Renal cortical epithelial cell (primary cell): ENCODE measurements around the gene SYNGR3. TPM values are rescaled to one million over a fixed set of nuclear protein-coding genes. Genes with fewer than 3 reads are reported as not detected.

ENCODE experiments used
- DNase-seq: peaks from one replicate; pipeline ENCODE4 v3.0.0-alpha.2; 2011; ENCODE audit warnings: low read depth
- total RNA-seq: library from RNA; depleted of rRNA; stranded (reverse); fragments of >200 nt; gene quantifications from 2 replicates; pipeline ENCODE4 v1.2.3, GENCODE V29; 2014

Gene SYNGR3
- total RNA-seq, 1 donor from 2014 or later, result 2.0 TPM

GRCh38 chr16:1976951-1977874, 12.6 kb upstream of the SYNGR3 start:
- DNase-seq, result no peak

DNA sequence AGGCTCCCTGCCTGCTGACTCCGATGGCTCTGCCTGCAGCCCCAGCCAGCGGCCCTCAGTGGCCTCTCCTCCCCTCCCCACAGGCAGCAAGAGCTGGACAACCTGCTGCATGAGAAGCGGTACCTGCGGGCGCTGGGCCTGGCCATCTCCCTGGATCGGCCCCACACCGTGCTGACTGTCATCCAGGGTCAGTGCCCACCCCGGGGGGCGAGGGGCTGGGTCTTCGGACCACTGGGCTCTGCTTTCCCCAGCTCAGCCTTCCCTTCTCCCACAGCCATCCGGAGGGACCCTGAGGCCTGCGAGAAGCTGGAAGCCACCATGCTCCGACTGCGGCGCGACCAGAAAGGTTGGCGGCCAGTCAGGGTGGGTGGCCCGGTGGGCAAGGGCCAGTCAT, 11.9 kb upstream of the SYNGR3 start:
- no peak for DNase-seq

GRCh38 chr16:1978476-1979120, 11.2 kb upstream of the SYNGR3 start:
- no peak for DNase-seq

DNA sequence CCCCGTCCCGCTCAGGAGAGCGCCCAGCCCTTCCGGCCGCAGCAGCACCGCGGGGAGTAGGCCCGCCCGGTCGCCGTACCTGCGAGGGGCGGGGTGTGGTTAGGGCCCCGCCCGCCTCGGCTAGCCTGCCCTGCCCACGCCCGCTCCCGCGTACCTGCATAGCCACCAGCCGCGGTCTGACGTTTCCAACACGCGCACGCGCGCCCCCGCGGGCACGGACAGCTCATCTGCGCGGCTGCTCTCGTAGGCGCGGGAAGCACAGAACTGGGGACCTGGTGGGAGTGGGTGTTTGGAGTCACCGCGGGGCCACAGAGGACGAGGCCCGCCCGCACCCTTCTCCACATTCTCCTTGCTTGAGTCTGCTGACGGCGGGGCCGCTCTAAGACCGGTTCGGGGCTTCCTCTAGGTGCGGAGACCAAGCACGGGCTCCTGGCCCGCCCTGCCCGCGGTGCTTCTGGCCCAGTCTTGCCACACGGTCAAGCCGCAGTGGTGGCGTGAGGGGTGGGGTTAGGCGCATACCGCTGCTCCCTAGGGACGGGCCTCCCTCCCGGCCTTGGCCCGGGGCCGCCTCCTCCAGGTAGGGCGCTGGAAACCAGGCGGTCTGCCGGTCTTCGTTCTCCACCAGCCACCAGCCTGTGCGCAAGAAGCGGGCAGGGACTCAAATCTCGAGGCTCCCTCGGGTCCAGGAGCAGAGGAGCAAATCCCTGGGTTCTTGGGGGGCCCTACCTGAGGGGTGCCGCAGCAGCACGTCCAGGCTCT, 10.3 kb upstream of the SYNGR3 start:
- no peak for DNase-seq

DNA sequence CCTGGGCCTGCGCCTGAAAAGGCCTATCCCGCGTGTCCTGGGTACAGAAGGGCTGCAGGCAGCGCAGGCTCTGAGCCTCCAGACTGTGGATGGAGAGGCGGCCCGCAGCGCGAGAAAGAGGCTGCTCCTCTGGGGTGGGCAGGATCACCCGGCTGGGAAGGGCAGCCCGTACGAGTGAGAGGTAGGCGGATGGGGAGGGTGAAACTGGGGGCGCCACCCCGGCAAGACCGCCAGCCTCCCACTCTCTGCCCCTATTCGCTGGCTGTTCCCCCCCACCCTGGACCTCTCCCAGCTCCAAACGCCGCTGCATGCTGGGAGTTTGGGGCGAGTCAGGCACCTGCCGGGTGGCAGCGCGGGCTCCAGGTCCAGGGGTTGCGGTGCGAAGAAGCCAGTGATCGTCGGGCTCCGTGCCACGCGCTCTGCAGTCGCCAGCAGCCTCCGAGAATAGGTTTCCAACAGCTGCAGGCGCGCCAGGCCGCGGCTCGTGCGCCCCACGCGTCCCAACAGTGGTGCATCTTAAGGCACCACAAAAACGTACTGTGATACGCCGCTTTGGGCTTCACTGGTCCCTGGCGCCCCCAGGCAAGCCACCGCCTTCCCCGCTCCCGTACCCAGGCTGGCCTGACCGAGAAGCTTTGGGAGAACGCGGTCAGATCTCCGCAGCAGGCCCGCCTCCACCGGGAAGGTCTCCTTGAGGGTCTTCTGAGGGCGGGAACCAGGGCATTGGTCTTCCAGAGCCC, 9.6 kb upstream of the SYNGR3 start:
- DNase-seq, result no peak

- no peak for DNase-seq
Observed at GRCh38 chr16:1980770-1981087, 9.0 kb upstream of the SYNGR3 start.

- DNase-seq, result no peak
Observed at GRCh38 chr16:1981398-1981836, 8.4 kb upstream of the SYNGR3 start, which contains the start of gene NOXO1. NOXO1 (minus strand) TSS chr16:1981469; CDS start chr16:1981179, 290 bp downstream.

GRCh38 chr16:1982013-1982433, 7.7 kb upstream of the SYNGR3 start:
- DNase-seq, result no peak

DNA sequence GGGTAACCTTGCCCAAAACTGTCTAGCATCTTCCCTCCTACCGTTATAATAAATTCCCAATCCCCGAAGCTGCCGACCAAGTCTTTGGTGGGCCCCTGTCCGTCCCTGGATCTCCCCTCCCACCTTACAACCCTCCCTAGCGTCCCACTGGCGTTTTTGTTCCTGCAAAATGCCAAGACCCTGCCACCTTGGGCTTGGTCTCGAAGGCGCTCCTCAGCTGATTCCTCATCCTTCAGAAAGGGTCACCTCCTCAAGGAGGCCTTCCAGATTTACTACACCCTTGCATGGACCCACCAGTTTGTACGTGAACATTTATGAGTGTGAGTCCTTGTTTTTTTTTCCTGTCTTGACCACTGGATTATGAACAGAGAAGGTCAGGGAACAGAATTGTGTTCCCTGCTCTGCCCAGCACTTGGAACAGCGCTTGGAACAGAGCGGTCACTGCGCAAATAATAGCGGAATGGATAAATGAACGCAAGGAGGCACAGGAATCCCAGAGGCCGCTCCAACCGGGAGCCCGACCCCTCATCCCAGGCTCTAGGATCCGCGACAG, 6.7 kb upstream of the SYNGR3 start:
- DNase-seq, result no peak

- DNase-seq, result peak; percentile 60
Observed at GRCh38 chr16:1983544-1984346, 6.0 kb upstream of the SYNGR3 start, which contains the start of gene GFER. GFER (plus strand) TSS chr16:1984193; CDS start chr16:1984219, 26 bp downstream.

DNA sequence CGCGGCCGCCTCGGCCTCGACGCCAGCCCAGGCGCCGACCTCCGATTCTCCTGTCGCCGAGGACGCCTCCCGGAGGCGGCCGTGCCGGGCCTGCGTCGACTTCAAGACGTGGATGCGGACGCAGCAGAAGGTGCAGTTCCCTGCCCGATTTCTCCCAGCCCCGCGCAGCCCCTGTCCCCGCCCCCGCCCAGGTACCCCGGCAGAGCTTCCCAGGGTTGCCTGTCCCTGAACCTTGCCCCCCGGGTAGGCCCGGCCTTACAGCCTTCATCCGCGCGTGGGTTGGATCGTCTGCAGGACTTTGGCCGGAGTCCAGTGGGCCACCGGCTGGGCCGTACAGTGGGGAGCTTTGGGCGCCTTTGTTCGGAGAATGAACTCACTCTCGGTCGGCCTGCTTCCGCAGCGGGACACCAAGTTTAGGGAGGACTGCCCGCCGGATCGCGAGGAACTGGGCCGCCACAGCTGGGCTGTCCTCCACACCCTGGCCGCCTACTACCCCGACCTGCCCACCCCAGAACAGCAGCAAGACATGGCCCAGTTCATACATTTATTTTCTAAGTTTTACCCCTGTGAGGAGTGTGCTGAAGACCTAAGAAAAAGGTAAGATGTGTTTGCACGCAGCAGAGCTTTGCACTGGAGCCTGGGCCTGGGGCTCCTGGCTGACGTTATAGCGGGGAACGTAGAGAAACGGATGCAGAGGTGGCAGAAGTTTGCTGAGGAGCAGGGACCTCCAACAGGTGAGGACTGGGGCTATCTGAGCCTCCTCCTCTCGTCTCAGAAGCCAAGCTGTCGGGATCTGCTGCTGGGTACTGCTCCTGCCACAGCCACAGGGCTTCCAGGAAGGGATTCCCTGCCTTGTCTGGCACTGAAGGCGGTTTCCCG, 5.2 kb upstream of the SYNGR3 start:
- no peak for DNase-seq

DNA sequence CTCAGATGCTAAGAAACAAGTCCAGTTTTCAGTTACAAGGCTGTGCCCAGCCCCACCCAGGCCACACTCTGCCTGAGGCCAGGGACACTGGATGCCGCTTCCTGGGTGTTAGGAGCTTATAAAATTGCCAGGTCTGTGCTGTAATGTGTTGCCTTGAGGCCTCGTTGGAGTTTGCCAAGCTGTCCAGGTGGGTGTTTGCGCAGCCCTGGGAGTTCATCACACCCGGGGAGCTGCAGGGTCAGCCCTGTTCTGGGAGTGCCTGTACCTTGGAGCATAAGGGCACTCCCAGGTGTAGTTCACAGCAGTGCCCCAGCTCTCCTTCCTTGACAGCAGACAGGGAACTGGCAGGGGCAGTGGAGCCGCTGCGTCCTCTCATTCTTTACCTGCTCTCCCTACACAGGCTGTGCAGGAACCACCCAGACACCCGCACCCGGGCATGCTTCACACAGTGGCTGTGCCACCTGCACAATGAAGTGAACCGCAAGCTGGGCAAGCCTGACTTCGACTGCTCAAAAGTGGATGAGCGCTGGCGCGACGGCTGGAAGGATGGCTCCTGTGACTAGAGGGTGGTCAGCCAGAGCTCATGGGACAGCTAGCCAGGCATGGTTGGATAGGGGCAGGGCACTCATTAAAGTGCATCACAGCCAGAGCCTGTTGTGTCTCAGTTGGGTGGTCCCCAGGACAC, 4.2 kb upstream of the SYNGR3 start:
- DNase-seq, result no peak

DNA sequence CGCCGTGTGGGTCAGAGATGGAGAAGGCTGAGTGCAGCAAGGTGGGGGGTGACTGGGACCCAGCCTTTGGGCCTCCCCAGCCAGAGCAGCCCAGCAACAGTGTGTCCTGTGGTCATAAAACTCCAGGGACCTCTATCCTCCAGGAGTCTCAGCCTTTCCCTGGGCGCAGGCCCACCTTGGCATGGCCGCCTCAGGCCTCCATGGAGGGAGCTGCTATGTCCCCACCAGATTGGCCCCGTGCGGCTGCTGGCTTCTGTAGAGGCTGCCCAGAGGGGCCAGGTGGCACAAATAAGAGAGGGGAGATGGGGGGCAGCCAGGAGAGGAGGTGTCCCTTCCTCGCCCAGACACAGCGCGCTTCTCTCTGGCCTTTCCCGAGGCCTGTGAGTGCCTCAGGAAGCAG, 2.6 kb upstream of the SYNGR3 start:
- no peak for DNase-seq

- no peak for DNase-seq
Observed at GRCh38 chr16:1990101-1990350, 256 bp downstream of the SYNGR3 start.

GRCh38 chr16:1990351-1991134, 773 bp downstream of the SYNGR3 start:
- DNase-seq, result no peak

DNA sequence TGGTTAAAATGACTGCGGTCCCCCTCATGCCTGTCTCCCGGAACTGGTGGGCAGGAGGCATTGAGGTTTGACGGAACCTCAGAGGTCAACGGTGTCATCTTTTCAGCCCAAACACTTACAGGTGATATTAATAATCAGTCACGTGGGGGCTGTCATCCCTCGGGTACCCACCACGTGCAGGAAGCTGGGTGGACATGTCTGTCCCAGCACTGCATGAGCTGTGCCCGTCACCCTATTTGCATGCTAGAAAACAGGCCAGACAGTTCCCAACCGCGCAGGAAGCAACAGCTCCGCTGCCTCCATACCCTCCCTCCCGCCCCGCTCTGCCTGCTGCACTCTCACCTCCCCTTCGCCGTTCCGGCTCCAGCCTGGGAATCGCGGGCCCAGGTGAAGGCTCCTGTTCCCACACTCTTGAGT, 1.4 kb downstream of the SYNGR3 start:
- no peak for DNase-seq

DNA sequence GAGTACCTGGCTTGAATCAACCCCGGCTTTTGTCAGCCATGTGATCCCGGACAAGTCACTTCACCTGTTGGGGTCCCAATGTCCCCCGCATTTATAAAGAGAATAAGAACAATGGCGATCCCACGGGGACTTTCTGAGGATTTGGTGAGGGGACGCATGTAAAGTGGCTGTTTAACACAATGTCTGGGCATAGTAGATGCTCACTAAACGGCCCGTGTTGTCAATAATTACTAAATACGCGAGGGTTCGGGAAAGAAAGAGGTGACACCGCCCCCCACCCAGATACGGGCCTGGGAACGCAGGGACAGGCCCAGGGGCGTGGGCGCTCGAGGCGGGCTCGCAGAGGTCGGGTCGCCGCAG, 1.8 kb downstream of the SYNGR3 start:
- DNase-seq, result no peak

- DNase-seq, result peak; percentile 60
Observed at GRCh38 chr16:1991948-1992703, 2.4 kb downstream of the SYNGR3 start.
